Breast epithelium (tissue), 3 donors: ENCODE measurements around the gene ANLN.

Experiments
- CTCF ChIP-seq, 3 donors: fragments of 450-650 bp; IDR thresholded peaks; one replicate each; pipeline ENCODE4 v1.5.1; 2016 to 2017; ENCODE audit warnings: antibody characterized with exemption in 3 of 3, mild to moderate bottlenecking in 3 of 3, moderate library complexity in 3 of 3
- POLR2A ChIP-seq: fragments of 450-650 bp; IDR thresholded peaks from one replicate; pipeline ENCODE4 v1.6.1; 2016; ENCODE audit warnings: antibody characterized with exemption, mild to moderate bottlenecking, moderate library complexity

DNA sequence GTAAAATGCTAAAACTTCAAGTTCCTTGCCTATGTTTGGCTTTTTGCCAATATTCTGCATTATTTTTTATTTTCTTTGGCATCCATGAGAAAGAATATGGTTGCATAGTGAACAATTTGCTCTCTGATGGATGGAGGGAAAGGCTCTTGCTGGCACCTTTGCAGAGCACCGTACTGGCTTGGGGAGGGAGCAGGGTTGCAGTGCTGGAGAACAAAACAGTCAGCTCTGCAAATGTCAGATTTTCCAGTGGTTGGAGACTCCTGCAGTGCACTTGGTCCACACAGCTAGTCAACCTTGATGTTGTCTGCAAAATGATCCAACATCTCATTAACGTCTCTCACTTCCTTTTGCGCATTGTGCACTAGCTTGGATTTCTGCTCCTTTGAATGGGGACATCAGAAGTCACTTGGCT lies 100.8 kb downstream of the ANLN start:
- TF ChIP-seq CTCF (IDR thresholded peaks at IDR 0.05): no peak
- no peak for TF ChIP-seq POLR2A
